ENCODE measurements around the gene SAMD10. TPM values are rescaled to one million over a fixed set of nuclear protein-coding genes. Genes with fewer than 3 reads are reported as not detected.

SAMD10 gene
- total and polyA plus RNA-seq, 2 of the 8 experiments (the other 6 are each of a cell fraction or from before 2014, with no cell fraction given) = 3.0 to 5.2 TPM

- no peak for TF ChIP-seq RFX5 (IDR thresholded peaks at IDR 0.05; ENCODE audit: borderline replicate concordance, low read depth, low read length)
- TF ChIP-seq NRF1 (IDR thresholded peaks at IDR 0.05; ENCODE audit: low read depth, low read length) = no peak
- TF ChIP-seq SIN3A (conservative IDR thresholded peaks at IDR 0.05 in 1 of 2, IDR thresholded peaks at IDR 0.05 in 1 of 2; ENCODE audit: low read depth in 1 of 2, low read length in 2 of 2) = no peak
- TF ChIP-seq MAFK (IDR thresholded peaks at IDR 0.05; ENCODE audit: low read depth, low read length) = no peak
- TF ChIP-seq HDAC2 (IDR thresholded peaks at IDR 0.05; ENCODE audit: borderline replicate concordance in 1 of 2, low read depth in 2 of 2, low read length in 2 of 2) = no peak
Measured at GRCh38 chr20:63952769-63953168, 26.7 kb downstream of the SAMD10 start (continued).

Data from H1 (cell line).